HFFc6 (cell line): ENCODE data around the gene CHRNA4. TPM values are rescaled to one million over a fixed set of nuclear protein-coding genes. Genes with fewer than 3 reads are reported as not detected.

Source experiments
- DNase-seq: peaks from one replicate; pipeline ENCODE4 v3.0.0-alpha.2; 2018
- H3K27ac Mint-ChIP-seq: 2 replicates; pipeline ENCODE4 v1.8.0; 2020; ENCODE audit warnings: mild to moderate bottlenecking, mixed read lengths
- H3K27me3 Mint-ChIP-seq: 2 replicates; pipeline ENCODE4 v1.8.0; 2021; ENCODE audit warnings: mild to moderate bottlenecking, moderate library complexity, mixed read lengths; ENCODE audit not compliant: insufficient read depth
- H3K36me3 Mint-ChIP-seq: 2 replicates; pipeline ENCODE4 v1.8.0; 2021; ENCODE audit warnings: low read depth, mixed read lengths
- H3K4me1 Mint-ChIP-seq: 2 replicates; pipeline ENCODE4 v1.8.0; 2020; ENCODE audit warnings: low read depth, mixed read lengths
- H3K4me3 Mint-ChIP-seq: 2 replicates; pipeline ENCODE4 v1.8.0; 2020; ENCODE audit warnings: mild to moderate bottlenecking, moderate library complexity, mixed read lengths
- H3K9me3 Mint-ChIP-seq: 2 replicates; pipeline ENCODE4 v1.8.0; 2020; ENCODE audit warnings: mild to moderate bottlenecking, mixed read lengths
- CTCF ChIP-seq: fragments of 200-600 bp; sonication (generic); IDR thresholded peaks from 2 replicates; pipeline ENCODE4 v1.5.0; 2021; ENCODE audit warnings: antibody characterized with exemption, mild to moderate bottlenecking
- total RNA-seq, 6 experiments: library from RNA; stranded (reverse); fragmentation: NEBNext Ultra II Directional; extraction: Animal tissue kit (Norgen Biotek cat#: 25700); gene quantifications; 2 replicates in 1 of 6; 3 replicates in 5 of 6; pipeline ENCODE4 v1.2.3, GENCODE V29; 2021

Gene CHRNA4
- total RNA-seq, 6 experiments from 2014 or later: not detected

GRCh38 chr20:63351811-63352591, 9.1 kb downstream of the CHRNA4 start:
- no peak for TF ChIP-seq CTCF
- Mint-ChIP-seq H3K27ac (no peak overlapping the region), H3K4me3 (no peak overlapping the region), H3K36me3 (peaks cover 7% of the 10 kb centered on the region), H3K4me1 (no peaks in the 10 kb centered on the region), H3K27me3 (peaks cover 10% of the 10 kb centered on the region; the same call in 1 of the 2 replicates), H3K9me3 (peaks cover 19% of the 10 kb centered on the region)
- no peak for DNase-seq

GRCh38 chr20:63351326-63351700, 9.8 kb downstream of the CHRNA4 start:
- no peaks in the 10 kb centered on the region for H3K4me1 Mint-ChIP-seq
- TF ChIP-seq CTCF: no peak
- H3K4me3 Mint-ChIP-seq: no peak overlapping the region
- peaks cover 19% of the 10 kb centered on the region for H3K9me3 Mint-ChIP-seq
- peaks cover 7% of the 10 kb centered on the region for H3K36me3 Mint-ChIP-seq
- H3K27ac Mint-ChIP-seq: no peak overlapping the region
- no peak for DNase-seq
- H3K27me3 Mint-ChIP-seq: peaks cover 10% of the 10 kb centered on the region; the same call in 1 of the 2 replicates

- Mint-ChIP-seq H3K36me3 (peaks cover 7% of the 10 kb centered on the region), H3K27ac (no peak overlapping the region), H3K4me3 (no peak overlapping the region), H3K4me1 (no peaks in the 10 kb centered on the region), H3K27me3 (peaks cover 12% of the 10 kb centered on the region; the same call in 1 of the 2 replicates), H3K9me3 (peaks cover 19% of the 10 kb centered on the region)
- DNase-seq: no peak
- TF ChIP-seq CTCF: no peak
Measured at GRCh38 chr20:63350597-63351325, 10.4 kb downstream of the CHRNA4 start.

GRCh38 chr20:63350196-63350595, 11.0 kb downstream of the CHRNA4 start:
- Mint-ChIP-seq H3K4me1 (no peaks in the 10 kb centered on the region), H3K27ac (no peak overlapping the region), H3K27me3 (peaks cover 10% of the 10 kb centered on the region; the same call in 1 of the 2 replicates), H3K9me3 (peaks cover 19% of the 10 kb centered on the region), H3K36me3 (peaks cover 7% of the 10 kb centered on the region), H3K4me3 (no peak overlapping the region)
- no peak for DNase-seq
- no peak for TF ChIP-seq CTCF

GRCh38 chr20:63349516-63349895, 11.6 kb downstream of the CHRNA4 start:
- Mint-ChIP-seq H3K4me3 (no peak overlapping the region), H3K4me1 (no peaks in the 10 kb centered on the region), H3K9me3 (peaks cover 19% of the 10 kb centered on the region), H3K27ac (no peak overlapping the region), H3K36me3 (peaks cover 7% of the 10 kb centered on the region), H3K27me3 (peaks cover 6% of the 10 kb centered on the region; the same call in 1 of the 2 replicates)
- TF ChIP-seq CTCF: no peak
- DNase-seq: no peak
